ENCODE data around the gene GOSR2. TPM values are rescaled to one million over a fixed set of nuclear protein-coding genes. Genes with fewer than 3 reads are reported as not detected.

The GOSR2 gene
- polyA plus RNA-seq, 1 of the 3 experiments (the other 2 are of a cell fraction): 74.2 TPM

GRCh38 chr17:46943501-46944393 is 20.8 kb downstream of the GOSR2 start (continued):
- TF ChIP-seq CTCF (IDR thresholded peaks at IDR 0.05): no peak
- peak; percentile 30 for TF ChIP-seq CHD2 (IDR thresholded peaks at IDR 0.05; ENCODE audit: low read length, partially characterized antibody)
- no peak for TF ChIP-seq GABPA (IDR thresholded peaks at IDR 0.05; ENCODE audit: low read depth)
- no peak for TF ChIP-seq REST (IDR thresholded peaks at IDR 0.05; ENCODE audit: low read depth, low read length)
- TF ChIP-seq PBX3 (IDR thresholded peaks at IDR 0.05): peak; percentile 35
- peak; percentile 47; the same call in 1 of the 2 replicates for TF ChIP-seq GATA2 (CRISPR knock-in tag; IDR thresholded peaks at IDR 0.05)
- TF ChIP-seq TCF12 (IDR thresholded peaks at IDR 0.05): no peak; the same call in 1 of the 2 replicates
- TF ChIP-seq SMC3 (IDR thresholded peaks at IDR 0.05; ENCODE audit: low read depth, low read length): no peak; the same call in 1 of the 2 replicates
- TF ChIP-seq JUND (IDR thresholded peaks at IDR 0.05): peak; percentile 23
- TF ChIP-seq SIN3A (IDR thresholded peaks at IDR 0.05; ENCODE audit: borderline replicate concordance, low read depth, low read length): 0 out of 2 replicates have a peak, but pooled peaks have one; percentile 13

- DNase-seq: no peak
- peaks cover 5% of the 10 kb centered on the region; the same call in 1 of the 2 replicates for H4K20me1 ChIP-seq (ENCODE audit: insufficient read depth)
- 61% methylated on average over 10 of the region's 10 CpGs for WGBS (ENCODE audit: low lambda C conversion rate)
- H3K27ac ChIP-seq (ENCODE audit: low read depth in 2 of 2, low read length in 1 of 2): no peak overlapping the region
- H3K4me3 ChIP-seq (ENCODE audit: low read depth in 2 of 2, low read length in 1 of 2): no peak overlapping the region
- H3K79me2 ChIP-seq (ENCODE audit: insufficient read depth): no peaks in the 10 kb centered on the region
- H2AFZ ChIP-seq (ENCODE audit: low read depth): no peak overlapping the region
- H3K4me1 ChIP-seq (ENCODE audit: control insufficient read depth in 1 of 2, insufficient read depth in 2 of 2, low read depth in 1 of 2, low read length in 1 of 2): peaks cover 14 to 20% of the 10 kb centered on the region in 2 experiments; a peak in 3 of 4 replicates
- H3F3A ChIP-seq (replicated peaks; ENCODE audit: insufficient read depth): peaks cover 15% of the 10 kb centered on the region
- H3K36me3 ChIP-seq (replicated peaks in 1 of 2; ENCODE audit: control insufficient read depth in 1 of 2, insufficient read depth in 2 of 2, low read length in 1 of 2): peaks cover 16% of the 10 kb centered on the region in 2 experiments
- ChIA-PET CTCF (interaction anchor here (1.6 to 9.9 kb wide), 5 partner anchors 39 to 371 kb away, joined by 3 to 278 read pairs (median 115); no protein-coding TSS in a partner anchor), POLR2A (interaction anchor here (1.6 kb wide), 2 partner anchors 11 to 71 kb away, joined by 3 to 4 read pairs; no protein-coding TSS in a partner anchor)
- no peak overlapping the region for H3K9ac ChIP-seq
- H3K4me2 ChIP-seq: no peak overlapping the region
- H3K9me3 ChIP-seq: no peaks in the 10 kb centered on the region
- H3K9me2 ChIP-seq: no peaks in the 10 kb centered on the region
- no peaks in the 10 kb centered on the region for H3K27me3 ChIP-seq (ENCODE audit: insufficient read depth)
- TF ChIP-seq MEF2A (IDR thresholded peaks at IDR 0.05; ENCODE audit: borderline replicate concordance, low read depth) (no peak), REST (IDR thresholded peaks at IDR 0.05; ENCODE audit: low read depth, low read length) (no peak), TEAD4 (IDR thresholded peaks at IDR 0.05; ENCODE audit: borderline replicate concordance, insufficient read depth) (no peak), EZH2phosphoT487 (IDR thresholded peaks at IDR 0.05; ENCODE audit: borderline replicate concordance, low read depth) (no peak), IRF3 (IDR thresholded peaks at IDR 0.05; ENCODE audit: low read depth, low read length) (no peak), FOXM1 (IDR thresholded peaks at IDR 0.05; ENCODE audit: low read depth) (no peak), SMC3 (IDR thresholded peaks at IDR 0.05; ENCODE audit: low read depth, low read length) (no peak)
These were observed 22.0 kb downstream of the GOSR2 start for GRCh38 chr17:46944931-46945330.
